ENCODE measurements around the gene ASTN2. TPM values are rescaled to one million over a fixed set of nuclear protein-coding genes. Genes with fewer than 3 reads are reported as not detected.

ASTN2 gene
- total and polyA plus RNA-seq, 2 experiments from 2014 or later = 5.8 to 7.5 TPM

DNA sequence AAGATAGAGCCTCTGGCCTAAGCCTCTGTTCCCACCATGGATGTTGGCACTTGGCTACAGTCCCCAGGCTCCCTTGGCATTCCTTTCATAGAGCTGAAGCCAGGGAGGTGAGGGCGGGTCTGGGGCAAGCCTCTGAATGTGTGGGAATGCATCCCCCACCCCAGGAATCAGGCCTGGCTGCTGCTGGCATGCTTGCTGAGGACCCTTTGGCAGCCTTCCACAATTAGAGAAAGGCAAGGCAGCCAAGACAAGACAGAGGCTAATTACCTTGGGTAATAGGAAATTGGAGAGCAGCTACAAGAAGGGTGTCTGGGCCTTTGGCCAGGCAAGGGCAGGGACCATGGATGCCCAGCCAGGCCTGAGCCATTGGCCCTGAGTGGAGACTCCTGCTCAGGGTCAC lies 932.1 kb downstream of the ASTN2 start:
- Histone ChIP-seq H3K27me3 (replicated peaks; ENCODE audit: insufficient read depth) (no peaks in the 10 kb centered on the region), H3K9ac (no peak overlapping the region), H3K36me3 (ENCODE audit: low read depth) (no peaks in the 10 kb centered on the region), H2AFZ (no peak overlapping the region), H3K9me3 (ENCODE audit: low read depth) (no peaks in the 10 kb centered on the region), H3K9me2 (ENCODE audit: insufficient read depth) (no peaks in the 10 kb centered on the region), H3K79me2 (ENCODE audit: insufficient read depth) (no peaks in the 10 kb centered on the region), H3K4me3 (no peak overlapping the region), H4K20me1 (ENCODE audit: insufficient read depth) (no peaks in the 10 kb centered on the region), H3K27ac (no peak overlapping the region), H3F3A (ENCODE audit: insufficient read depth) (no peaks in the 10 kb centered on the region), H3K4me2 (ENCODE audit: unreplicated experiment) (no peak overlapping the region), H3K4me1 (ENCODE audit: insufficient read depth) (peaks cover 6% of the 10 kb centered on the region)
- no peak for DNase-seq
- in situ Hi-C loops (cut with MboI) = no loop called here
- 89 to 100% methylated on average over 1 of the region's 1 CpG for WGBS, 2 experiments (ENCODE audit: low coverage in 1 of 2, low lambda C conversion rate in 2 of 2, missing lambda C conversion rate in 2 of 2)
- TF ChIP-seq EZH2phosphoT487 (IDR thresholded peaks at IDR 0.05; ENCODE audit: insufficient read depth, low read depth) (no peak), EZH2 (IDR thresholded peaks at IDR 0.05; ENCODE audit: insufficient read depth, poor library complexity, severe bottlenecking) (no peak)

DNA sequence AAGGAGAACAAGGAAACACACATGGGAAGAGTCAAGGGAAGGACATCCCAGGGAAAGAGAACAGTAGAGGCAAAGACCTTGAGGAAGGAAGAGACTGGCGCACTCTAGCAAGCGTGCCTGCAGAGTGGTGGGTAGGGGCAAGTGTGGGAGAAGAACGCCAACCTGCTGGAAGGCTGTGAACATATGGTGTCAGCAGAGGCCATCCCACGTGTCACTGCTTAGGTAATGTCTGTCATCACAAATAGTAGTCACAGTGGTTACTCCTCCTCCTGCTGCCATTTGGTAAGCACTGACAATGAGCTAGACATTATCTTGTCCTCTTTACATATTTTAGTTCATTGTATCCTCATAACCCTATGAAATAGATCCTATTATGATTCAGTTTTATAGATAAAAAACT lies 934.2 kb downstream of the ASTN2 start:
- Histone ChIP-seq H3K4me1 (ENCODE audit: insufficient read depth) (peaks cover 6% of the 10 kb centered on the region), H3K9ac (no peak overlapping the region), H3K4me3 (no peak overlapping the region), H3K36me3 (ENCODE audit: low read depth) (no peaks in the 10 kb centered on the region), H3K27ac (no peak overlapping the region), H3K4me2 (ENCODE audit: unreplicated experiment) (no peak overlapping the region), H3K27me3 (replicated peaks; ENCODE audit: insufficient read depth) (no peaks in the 10 kb centered on the region), H3K9me2 (ENCODE audit: insufficient read depth) (no peaks in the 10 kb centered on the region), H3K9me3 (ENCODE audit: low read depth) (no peaks in the 10 kb centered on the region), H2AFZ (no peak overlapping the region), H4K20me1 (ENCODE audit: insufficient read depth) (no peaks in the 10 kb centered on the region), H3F3A (ENCODE audit: insufficient read depth) (no peaks in the 10 kb centered on the region), H3K79me2 (ENCODE audit: insufficient read depth) (no peaks in the 10 kb centered on the region)
- in situ Hi-C loops (cut with MboI) = no loop called here
- no peak for DNase-seq
- 92 to 94% methylated on average over 4 of the region's 4 CpGs for WGBS, 2 experiments (ENCODE audit: low coverage in 1 of 2, low lambda C conversion rate in 2 of 2, missing lambda C conversion rate in 2 of 2)
- TF ChIP-seq EZH2 (IDR thresholded peaks at IDR 0.05; ENCODE audit: insufficient read depth, poor library complexity, severe bottlenecking) (no peak), EZH2phosphoT487 (IDR thresholded peaks at IDR 0.05; ENCODE audit: insufficient read depth, low read depth) (no peak)

DNA sequence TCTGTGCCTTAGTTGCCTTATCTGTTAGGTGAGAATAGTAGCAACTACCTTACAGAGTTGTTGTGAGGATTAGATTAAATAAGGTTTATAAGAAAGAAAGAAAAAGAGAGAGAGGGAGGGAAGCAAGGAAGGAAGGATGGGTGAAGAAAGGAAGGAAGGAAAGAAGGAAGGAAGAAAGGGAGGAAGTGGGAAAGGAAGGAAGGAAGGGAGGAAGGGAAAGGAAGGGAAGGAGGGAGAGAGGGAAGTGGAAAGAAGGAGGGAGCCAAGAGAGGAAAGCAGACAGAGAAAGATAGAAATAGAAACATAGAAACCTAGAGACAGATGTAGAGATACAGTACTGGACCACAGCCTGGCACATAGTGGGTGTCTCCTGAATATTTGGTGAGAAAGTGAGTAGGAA lies 934.9 kb downstream of the ASTN2 start:
- Histone ChIP-seq H4K20me1 (ENCODE audit: insufficient read depth) (no peaks in the 10 kb centered on the region), H3K4me2 (ENCODE audit: unreplicated experiment) (no peak overlapping the region), H3K4me3 (no peak overlapping the region), H3K27me3 (replicated peaks; ENCODE audit: insufficient read depth) (no peaks in the 10 kb centered on the region), H3K27ac (no peak overlapping the region), H3K36me3 (ENCODE audit: low read depth) (no peaks in the 10 kb centered on the region), H3F3A (ENCODE audit: insufficient read depth) (no peaks in the 10 kb centered on the region), H3K79me2 (ENCODE audit: insufficient read depth) (no peaks in the 10 kb centered on the region), H3K9me2 (ENCODE audit: insufficient read depth) (no peaks in the 10 kb centered on the region), H2AFZ (no peak overlapping the region), H3K9ac (no peak overlapping the region), H3K9me3 (ENCODE audit: low read depth) (no peaks in the 10 kb centered on the region), H3K4me1 (ENCODE audit: insufficient read depth) (peaks cover 5% of the 10 kb centered on the region)
- DNase-seq = no peak
- TF ChIP-seq EZH2phosphoT487 (IDR thresholded peaks at IDR 0.05; ENCODE audit: insufficient read depth, low read depth) (no peak), EZH2 (IDR thresholded peaks at IDR 0.05; ENCODE audit: insufficient read depth, poor library complexity, severe bottlenecking) (no peak)
- in situ Hi-C loops (cut with MboI) = no loop called here

DNA sequence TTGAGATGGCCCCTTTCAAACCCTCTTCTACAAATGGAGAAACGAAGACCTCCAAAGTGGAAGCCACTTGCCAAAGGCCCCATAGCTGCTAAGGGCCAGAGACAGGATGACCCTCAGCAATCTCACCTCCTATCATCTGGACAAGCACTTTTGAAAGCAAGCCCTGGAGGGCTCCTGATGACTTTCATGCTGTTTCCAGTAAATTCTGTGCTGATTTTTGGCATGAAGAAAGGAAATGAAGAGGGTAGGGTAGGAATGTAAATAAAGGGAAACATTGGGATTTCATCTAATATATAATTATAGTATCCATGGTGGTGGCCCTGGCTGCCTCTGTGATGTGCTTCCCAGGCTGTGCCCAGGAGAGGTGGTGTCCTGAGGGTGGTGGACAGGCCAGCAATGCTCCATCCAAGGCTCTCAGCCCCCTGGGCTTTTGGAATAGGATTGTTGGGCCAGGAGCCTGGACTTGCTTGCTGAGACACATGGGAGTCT lies 935.8 kb downstream of the ASTN2 start:
- no peak for DNase-seq
- H3K79me2 ChIP-seq (ENCODE audit: insufficient read depth) = no peaks in the 10 kb centered on the region

DNA sequence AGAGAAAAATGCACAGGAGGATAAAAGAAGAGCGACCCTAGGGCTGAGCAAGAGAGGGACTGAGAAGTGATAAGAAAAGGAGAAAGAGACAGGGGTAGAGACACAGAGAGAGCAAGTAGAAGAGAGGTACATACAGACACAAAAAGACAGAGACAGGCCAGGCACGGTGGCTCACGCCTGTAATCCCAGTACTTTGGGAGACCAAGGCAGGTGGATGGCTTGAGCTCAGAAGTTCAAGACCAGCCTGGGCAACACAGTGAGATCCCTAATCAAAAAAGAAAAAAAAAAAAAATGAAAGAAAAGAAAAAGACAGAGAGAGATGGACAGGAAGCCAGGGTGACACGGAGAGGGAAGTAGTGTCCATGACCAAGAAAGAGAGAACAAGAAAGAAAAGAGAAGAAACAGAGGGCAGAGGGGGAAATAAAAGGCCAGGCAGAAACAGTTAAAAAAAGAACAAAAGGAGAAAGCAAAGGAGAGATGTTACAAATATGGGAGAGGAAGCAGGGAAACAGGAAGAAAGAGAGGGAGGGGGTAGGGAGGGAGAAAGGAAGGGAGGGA lies 937.2 kb downstream of the ASTN2 start:
- TF ChIP-seq EZH2 (IDR thresholded peaks at IDR 0.05; ENCODE audit: insufficient read depth, poor library complexity, severe bottlenecking) = no peak
- TF ChIP-seq EZH2phosphoT487 (IDR thresholded peaks at IDR 0.05; ENCODE audit: insufficient read depth, low read depth) = no peak
- in situ Hi-C loops (cut with MboI) = no loop called here
- DNase-seq = no peak
- Histone ChIP-seq H3K9me3 (ENCODE audit: low read depth) (no peaks in the 10 kb centered on the region), H3K36me3 (ENCODE audit: low read depth) (no peaks in the 10 kb centered on the region), H3K9me2 (ENCODE audit: insufficient read depth) (no peaks in the 10 kb centered on the region), H3K9ac (no peak overlapping the region), H3K27me3 (replicated peaks; ENCODE audit: insufficient read depth) (no peaks in the 10 kb centered on the region), H3K27ac (no peak overlapping the region), H3F3A (ENCODE audit: insufficient read depth) (no peaks in the 10 kb centered on the region), H3K79me2 (ENCODE audit: insufficient read depth) (no peaks in the 10 kb centered on the region), H4K20me1 (ENCODE audit: insufficient read depth) (no peaks in the 10 kb centered on the region), H2AFZ (no peak overlapping the region), H3K4me3 (no peak overlapping the region), H3K4me1 (ENCODE audit: insufficient read depth) (no peaks in the 10 kb centered on the region), H3K4me2 (ENCODE audit: unreplicated experiment) (no peak overlapping the region)
- 83 to 92% methylated on average over 4 of the region's 4 CpGs for WGBS, 2 experiments (ENCODE audit: low coverage in 1 of 2, low lambda C conversion rate in 2 of 2, missing lambda C conversion rate in 2 of 2)

More for the DNA sequence above, 935.8 kb downstream of the ASTN2 start:
- Histone ChIP-seq H3K36me3 (ENCODE audit: low read depth) (no peaks in the 10 kb centered on the region), H3K4me2 (ENCODE audit: unreplicated experiment) (no peak overlapping the region), H3K9me3 (ENCODE audit: low read depth) (no peaks in the 10 kb centered on the region), H3K9me2 (ENCODE audit: insufficient read depth) (no peaks in the 10 kb centered on the region), H3K27me3 (replicated peaks; ENCODE audit: insufficient read depth) (no peaks in the 10 kb centered on the region), H3K4me1 (ENCODE audit: insufficient read depth) (no peaks in the 10 kb centered on the region), H4K20me1 (ENCODE audit: insufficient read depth) (no peaks in the 10 kb centered on the region), H3F3A (ENCODE audit: insufficient read depth) (no peaks in the 10 kb centered on the region), H3K4me3 (no peak overlapping the region), H2AFZ (no peak overlapping the region), H3K27ac (no peak overlapping the region), H3K9ac (no peak overlapping the region)
- no peak for TF ChIP-seq EZH2 (IDR thresholded peaks at IDR 0.05; ENCODE audit: insufficient read depth, poor library complexity, severe bottlenecking)
- TF ChIP-seq EZH2phosphoT487 (IDR thresholded peaks at IDR 0.05; ENCODE audit: insufficient read depth, low read depth) = no peak
- in situ Hi-C loops (cut with MboI) = no loop called here
- WGBS, 2 experiments (ENCODE audit: low coverage in 1 of 2, low lambda C conversion rate in 2 of 2, missing lambda C conversion rate in 2 of 2) = 96 to 97% methylated on average over 1 of the region's 1 CpG

All from GM23248 (cell line).